ENCODE data around the gene WFIKKN2. TPM values are rescaled to one million over a fixed set of nuclear protein-coding genes. Genes with fewer than 3 reads are reported as not detected.

WFIKKN2 gene
- polyA plus RNA-seq, 2 of the 4 experiments (the other 2 are of a cell fraction) = not detected

GRCh38 chr17:50841277-50841948 is 6.0 kb downstream of the WFIKKN2 start:
- peaks cover 13% of the 10 kb centered on the region for H3K4me1 ChIP-seq
- no peak overlapping the region for H3K4me2 ChIP-seq
- H3K27ac ChIP-seq = no peak overlapping the region
- no peak for DNase-seq (ENCODE audit: low read depth in 1 of 2, low spot score in 1 of 2)
- ChIA-PET POLR2A (interaction anchor here (1.1 kb wide), 2 partner anchors 22 to 25 kb away, joined by 3 to 4 read pairs; partner anchors contain the start of gene TOB1), CTCF (interaction anchor here (0.7 to 31.4 kb wide), 50 partner anchors 10 to 420 kb away, joined by 3 to 1502 read pairs (median 4); partner anchors contain the start of genes SPATA20 and TOB1)
- H3K4me3 ChIP-seq = no peak overlapping the region
- 63% methylated on average over 11 of the region's 11 CpGs for WGBS (ENCODE audit: missing lambda C conversion rate)
- no peaks in the 10 kb centered on the region for H3K9me3 ChIP-seq
- ATAC-seq = peak; percentile 7 to 52; a peak in 3 of 6 replicates
- FAIRE-seq = no peak
- no peak for TF ChIP-seq E2F6 (IDR thresholded peaks at IDR 0.05; ENCODE audit: borderline replicate concordance, low read depth)
- no peak for TF ChIP-seq ATOH8 (CRISPR knock-in tag; IDR thresholded peaks at IDR 0.05; ENCODE audit: low read depth)
- TF ChIP-seq TFCP2L1 (CRISPR knock-in tag; IDR thresholded peaks at IDR 0.05) = no peak
- TF ChIP-seq PHF8 (IDR thresholded peaks at IDR 0.05; ENCODE audit: borderline replicate concordance, low read depth) = no peak
- TF ChIP-seq FOSB (CRISPR knock-in tag; IDR thresholded peaks at IDR 0.05) = no peak
- TF ChIP-seq RARB (CRISPR knock-in tag; IDR thresholded peaks at IDR 0.05) = no peak
- no peak for TF ChIP-seq EHMT2 (IDR thresholded peaks at IDR 0.05; ENCODE audit: low read depth)
- no peak for TF ChIP-seq NPAS2 (CRISPR knock-in tag; IDR thresholded peaks at IDR 0.05; ENCODE audit: borderline replicate concordance)
- no peak for TF ChIP-seq CBX8 (IDR thresholded peaks at IDR 0.05)
- TF ChIP-seq EHF (CRISPR knock-in tag; IDR thresholded peaks at IDR 0.05) = no peak
- TF ChIP-seq ZNF302 (CRISPR knock-in tag; IDR thresholded peaks at IDR 0.05) = no peak
- no peak for TF ChIP-seq CTCF (IDR thresholded peaks at IDR 0.05)
- no peak for TF ChIP-seq REST (IDR thresholded peaks at IDR 0.05)
- no peak for TF ChIP-seq EP300 (IDR thresholded peaks at IDR 0.05)
- TF ChIP-seq SMC3 (IDR thresholded peaks at IDR 0.05) = no peak

- CTCF ChIA-PET = interaction anchor here (0.6 to 31.4 kb wide), 67 partner anchors 11 to 432 kb away, joined by 3 to 1502 read pairs (median 4); partner anchors contain the start of genes ANKRD40CL, SPATA20 and TOB1
- Histone ChIP-seq H3K4me1 (peaks cover 13% of the 10 kb centered on the region), H3K27ac (0 out of 6 replicates have a peak overlapping the region, but pooled peaks of 1 of the 2 experiments have one; percentile 17), H3K9me3 (no peaks in the 10 kb centered on the region), H3K4me2 (no peak overlapping the region; the same call in 2 of the 3 replicates), H3K4me3 (no peak overlapping the region)
- POLR2A ChIA-PET = interaction anchor here (1.1 kb wide), 2 partner anchors 22 to 25 kb away, joined by 3 to 4 read pairs; partner anchors contain the start of gene TOB1
- ATAC-seq = peak; percentile 85 to 94
- WGBS (ENCODE audit: missing lambda C conversion rate) = 13% methylated on average over 8 of the region's 8 CpGs
- DNase-seq (ENCODE audit: low read depth in 1 of 2, low spot score in 1 of 2) = peak; percentile 76 to 94
- peak; percentile 70 for FAIRE-seq
- TF ChIP-seq PHF8 (IDR thresholded peaks at IDR 0.05; ENCODE audit: borderline replicate concordance, low read depth) (no peak), NFE2L2 (conservative IDR thresholded peaks at IDR 0.05; ENCODE audit: low read length) (no peak), EHMT2 (IDR thresholded peaks at IDR 0.05; ENCODE audit: low read depth) (no peak), HOXB5 (CRISPR knock-in tag; IDR thresholded peaks at IDR 0.05) (no peak), HMGXB4 (CRISPR knock-in tag; IDR thresholded peaks at IDR 0.05; ENCODE audit: borderline replicate concordance) (no peak), JUN (IDR thresholded peaks at IDR 0.05) (no peak), CTCF (IDR thresholded peaks at IDR 0.05) (peak; percentile 93), HOXA7 (CRISPR knock-in tag; IDR thresholded peaks at IDR 0.05) (no peak), HOXB13 (CRISPR knock-in tag; IDR thresholded peaks at IDR 0.05; ENCODE audit: low read depth) (no peak), CHD4 (IDR thresholded peaks at IDR 0.05; ENCODE audit: borderline replicate concordance) (no peak), E2F6 (IDR thresholded peaks at IDR 0.05; ENCODE audit: borderline replicate concordance, low read depth) (no peak), SMC3 (IDR thresholded peaks at IDR 0.05) (peak; percentile 98)
Measured at GRCh38 chr17:50841949-50842354, 6.6 kb downstream of the WFIKKN2 start.

Measured in A549 (cell line).